Endodermal cell (in vitro differentiated cells): ENCODE data around the gene DONSON. TPM values are rescaled to one million over a fixed set of nuclear protein-coding genes. Genes with fewer than 3 reads are reported as not detected.

Experiments used
- DNase-seq: peaks from one replicate; pipeline ENCODE4 v3.0.0-alpha.2; 2017
- H3K27ac ChIP-seq: 2 replicates; pipeline ENCODE4 v1.5.1; 2013; ENCODE audit warnings: mild to moderate bottlenecking, low read depth, low read length, moderate library complexity
- H3K27me3 ChIP-seq: 2 replicates; pipeline ENCODE4 v1.6.1; 2013; ENCODE audit warnings: mild to moderate bottlenecking, low read length, moderate library complexity; ENCODE audit not compliant: insufficient read depth, control insufficient read depth, poor library complexity, severe bottlenecking
- H3K36me3 ChIP-seq: 2 replicates; pipeline ENCODE4 v1.7.0; 2013; ENCODE audit warnings: mild to moderate bottlenecking, low read length, moderate library complexity; ENCODE audit not compliant: control insufficient read depth, insufficient read depth
- H3K4me1 ChIP-seq: one replicate; pipeline ENCODE4 v1.7.0; 2013; ENCODE audit warnings: low read length; ENCODE audit not compliant: control insufficient read depth, insufficient read depth
- H3K4me3 ChIP-seq: 2 replicates; pipeline ENCODE4 v1.5.1; 2013; ENCODE audit warnings: mild to moderate bottlenecking, low read length, moderate library complexity
- H3K9ac ChIP-seq: 2 replicates; pipeline ENCODE4 v1.6.1; 2013; ENCODE audit warnings: mild to moderate bottlenecking, low read length, moderate library complexity; ENCODE audit not compliant: poor library complexity, severe bottlenecking; ENCODE audit errors: extremely low read depth
- H3K9me3 ChIP-seq: 2 replicates; pipeline ENCODE4 v1.6.1; 2013; ENCODE audit warnings: mild to moderate bottlenecking, low read length, moderate library complexity; ENCODE audit not compliant: control insufficient read depth
- H3K27ac Mint-ChIP-seq: 2 replicates; pipeline ENCODE4 v1.8.0; 2020; ENCODE audit warnings: mixed read lengths
- H3K27me3 Mint-ChIP-seq: 2 replicates; pipeline ENCODE4 v1.8.0; 2021; ENCODE audit warnings: mild to moderate bottlenecking, mixed read lengths; ENCODE audit not compliant: insufficient read depth
- H3K36me3 Mint-ChIP-seq: 2 replicates; pipeline ENCODE4 v1.8.0; 2020; ENCODE audit warnings: low read depth, mixed read lengths
- H3K4me1 Mint-ChIP-seq: 2 replicates; pipeline ENCODE4 v1.8.0; 2020; ENCODE audit warnings: mixed read lengths
- H3K4me3 Mint-ChIP-seq: 2 replicates; pipeline ENCODE4 v1.8.0; 2020; ENCODE audit warnings: mild to moderate bottlenecking, moderate library complexity, mixed read lengths
- H3K9me3 Mint-ChIP-seq: 2 replicates; pipeline ENCODE4 v1.8.0; 2020; ENCODE audit warnings: mild to moderate bottlenecking, mixed read lengths
- CTCF ChIP-seq: fragments of 200-600 bp; sonication (generic); conservative IDR thresholded peaks from 2 replicates; pipeline ENCODE4 v1.5.0; 2021; ENCODE audit warnings: antibody characterized with exemption, mild to moderate bottlenecking
- WGBS, 2 experiments: methylation state at CpG; one replicate each; pipeline versions ENCODE4 v1.1.5 to v1.1.7; 2013; ENCODE audit warnings: missing lambda C conversion rate in 2 of 2, mixed read lengths in 1 of 2; ENCODE audit not compliant: insufficient coverage in 1 of 2, insufficient read length in 1 of 2; 5-methylcytosine and 5-hydroxymethylcytosine counted together
- total RNA-seq, 2 donors: library from RNA; stranded (reverse); fragmentation: NEBNext Ultra II Directional in 1 of 2; extraction: Animal tissue kit (Norgen Biotek cat#: 25700) in 1 of 2; gene quantifications; 2 replicates in 1 of 2; 3 replicates in 1 of 2; pipeline ENCODE4 v1.2.1, GENCODE V29; 2021

Gene DONSON
- total RNA-seq, 2 donors from 2014 or later: 26.2 to 41.9 TPM

DNA sequence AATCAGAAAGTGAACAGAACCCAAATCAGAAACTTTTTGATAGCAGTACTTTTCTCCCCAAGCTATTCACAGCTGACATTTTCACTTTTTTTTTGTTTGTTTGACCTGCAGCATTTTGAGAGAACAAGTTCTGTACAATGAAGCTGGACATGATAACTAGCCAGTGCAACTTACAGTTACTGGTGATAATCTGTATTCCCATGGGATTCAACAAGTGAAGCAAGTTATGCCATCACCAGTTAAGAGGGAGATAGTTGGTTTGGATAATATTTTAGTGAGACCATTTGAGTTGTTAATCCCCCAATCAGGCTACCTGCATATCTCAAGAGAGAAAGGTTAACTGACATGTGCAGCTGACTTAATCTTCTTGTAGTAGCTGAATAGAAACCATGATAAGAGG, 27.5 kb downstream of the DONSON start:
- Histone ChIP-seq H3K9ac (no peak overlapping the region), H3K4me1 (no peaks in the 10 kb centered on the region), H3K27ac (no peak overlapping the region), H3K27me3 (no peaks in the 10 kb centered on the region), H3K4me3 (no peak overlapping the region), H3K36me3 (peaks cover 91% of the 10 kb centered on the region), H3K9me3 (no peaks in the 10 kb centered on the region)
- Mint-ChIP-seq H3K4me1 (peaks cover 5% of the 10 kb centered on the region), H3K27ac (no peak overlapping the region), H3K4me3 (no peak overlapping the region), H3K27me3 (no peaks in the 10 kb centered on the region), H3K36me3 (peaks cover 66% of the 10 kb centered on the region), H3K9me3 (no peaks in the 10 kb centered on the region)
- no peak for TF ChIP-seq CTCF
- DNase-seq: no peak

DNA sequence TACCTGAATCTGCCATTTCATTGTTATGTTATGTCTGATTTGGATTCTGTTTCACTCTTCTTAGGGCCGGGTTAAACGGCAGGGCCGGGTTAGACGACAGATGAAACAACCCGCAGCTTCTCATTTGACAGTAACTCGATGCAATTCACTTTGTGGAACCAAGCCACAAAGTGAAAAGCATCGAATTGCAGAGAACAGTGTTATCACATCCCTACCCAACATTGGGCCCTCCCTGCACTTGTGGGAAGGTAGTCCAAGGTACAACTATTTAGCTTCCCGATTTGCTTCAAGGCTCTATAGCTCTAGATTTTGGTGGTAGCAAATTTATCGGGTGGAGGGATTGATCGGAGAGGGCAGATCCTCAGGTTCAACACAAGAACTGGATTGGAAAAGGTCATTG, 28.7 kb downstream of the DONSON start:
- no peak for TF ChIP-seq CTCF
- H3K4me3 Mint-ChIP-seq: no peak overlapping the region
- Histone ChIP-seq H3K27me3 (no peaks in the 10 kb centered on the region), H3K4me3 (no peak overlapping the region), H3K36me3 (peaks cover 92% of the 10 kb centered on the region), H3K9me3 (no peaks in the 10 kb centered on the region), H3K27ac (no peak overlapping the region), H3K9ac (no peak overlapping the region), H3K4me1 (no peaks in the 10 kb centered on the region)
- H3K4me1 Mint-ChIP-seq: peaks cover 5% of the 10 kb centered on the region
- 96 to 99% methylated on average over 10 of the region's 10 CpGs for WGBS, 2 experiments
- no peaks in the 10 kb centered on the region for H3K27me3 Mint-ChIP-seq
- H3K9me3 Mint-ChIP-seq: no peaks in the 10 kb centered on the region
- peaks cover 75% of the 10 kb centered on the region for H3K36me3 Mint-ChIP-seq
- no peak for DNase-seq
- H3K27ac Mint-ChIP-seq: no peak overlapping the region

GRCh38 chr21:33558777-33559421, 29.6 kb downstream of the DONSON start:
- no peak for TF ChIP-seq CTCF
- WGBS, 2 experiments: 100% methylated on average over 2 to 3 of the region's 4 CpGs
- no peaks in the 10 kb centered on the region for H3K4me1 ChIP-seq
- peaks cover 93% of the 10 kb centered on the region for H3K36me3 ChIP-seq
- Mint-ChIP-seq H3K4me3 (no peak overlapping the region), H3K4me1 (peaks cover 11% of the 10 kb centered on the region), H3K9me3 (no peaks in the 10 kb centered on the region), H3K27me3 (no peaks in the 10 kb centered on the region), H3K36me3 (peaks cover 85% of the 10 kb centered on the region), H3K27ac (no peak overlapping the region)
- no peaks in the 10 kb centered on the region for H3K9me3 ChIP-seq
- H3K27ac ChIP-seq: no peak overlapping the region
- no peaks in the 10 kb centered on the region for H3K27me3 ChIP-seq
- no peak overlapping the region for H3K9ac ChIP-seq
- H3K4me3 ChIP-seq: no peak overlapping the region
- no peak for DNase-seq
